ENCODE measurements around the gene CAMK1. TPM values are rescaled to one million over a fixed set of nuclear protein-coding genes. Genes with fewer than 3 reads are reported as not detected.

The CAMK1 gene
- total and polyA plus RNA-seq, 9 of the 15 experiments (the other 6 are each of a cell fraction or from before 2014, with no cell fraction given), result 0.23 to 10.7 (median 6.0) TPM

DNA sequence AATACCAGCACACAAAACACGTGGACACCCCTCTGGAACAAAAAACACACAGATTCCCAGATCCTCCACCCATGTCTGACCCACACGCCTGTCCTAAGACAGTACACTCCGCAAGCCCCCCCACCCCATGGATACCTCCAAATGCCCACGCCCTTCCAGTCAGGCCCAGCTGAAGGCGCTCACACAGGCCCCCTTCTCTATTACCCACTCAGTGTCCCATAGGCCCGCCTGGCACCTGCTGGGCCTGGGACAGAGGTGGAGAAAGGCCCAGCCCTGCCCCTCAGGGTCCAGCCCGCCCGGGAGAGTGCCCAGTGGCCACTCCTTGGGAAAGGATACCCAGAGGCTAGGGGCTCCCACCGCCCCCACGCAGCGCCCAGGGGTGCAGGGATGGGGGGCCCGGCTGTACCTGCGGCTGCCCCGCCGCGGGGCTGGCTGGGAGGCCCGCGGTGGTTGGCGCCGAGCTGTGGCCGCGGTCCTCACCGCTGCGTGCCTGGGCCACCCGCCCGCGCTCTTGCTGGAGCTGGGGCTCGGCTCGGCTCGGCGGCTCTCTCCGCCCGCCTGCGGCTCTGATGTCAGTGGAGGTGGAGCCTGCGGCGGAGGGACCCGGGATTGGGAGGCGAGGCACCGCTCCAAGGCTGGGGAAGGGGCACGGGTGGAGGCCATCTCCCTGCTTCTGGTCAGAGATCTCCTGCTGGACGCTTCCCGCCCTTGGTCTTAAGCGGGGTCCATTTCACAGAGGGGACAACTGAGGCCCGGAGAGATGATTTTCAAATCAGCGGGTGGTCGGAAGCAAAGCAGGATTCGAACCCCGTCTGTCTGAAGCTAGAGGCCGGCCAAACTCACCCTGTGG lies at the start of gene CAMK1 (continued):
- TF ChIP-seq, protein P1, sequence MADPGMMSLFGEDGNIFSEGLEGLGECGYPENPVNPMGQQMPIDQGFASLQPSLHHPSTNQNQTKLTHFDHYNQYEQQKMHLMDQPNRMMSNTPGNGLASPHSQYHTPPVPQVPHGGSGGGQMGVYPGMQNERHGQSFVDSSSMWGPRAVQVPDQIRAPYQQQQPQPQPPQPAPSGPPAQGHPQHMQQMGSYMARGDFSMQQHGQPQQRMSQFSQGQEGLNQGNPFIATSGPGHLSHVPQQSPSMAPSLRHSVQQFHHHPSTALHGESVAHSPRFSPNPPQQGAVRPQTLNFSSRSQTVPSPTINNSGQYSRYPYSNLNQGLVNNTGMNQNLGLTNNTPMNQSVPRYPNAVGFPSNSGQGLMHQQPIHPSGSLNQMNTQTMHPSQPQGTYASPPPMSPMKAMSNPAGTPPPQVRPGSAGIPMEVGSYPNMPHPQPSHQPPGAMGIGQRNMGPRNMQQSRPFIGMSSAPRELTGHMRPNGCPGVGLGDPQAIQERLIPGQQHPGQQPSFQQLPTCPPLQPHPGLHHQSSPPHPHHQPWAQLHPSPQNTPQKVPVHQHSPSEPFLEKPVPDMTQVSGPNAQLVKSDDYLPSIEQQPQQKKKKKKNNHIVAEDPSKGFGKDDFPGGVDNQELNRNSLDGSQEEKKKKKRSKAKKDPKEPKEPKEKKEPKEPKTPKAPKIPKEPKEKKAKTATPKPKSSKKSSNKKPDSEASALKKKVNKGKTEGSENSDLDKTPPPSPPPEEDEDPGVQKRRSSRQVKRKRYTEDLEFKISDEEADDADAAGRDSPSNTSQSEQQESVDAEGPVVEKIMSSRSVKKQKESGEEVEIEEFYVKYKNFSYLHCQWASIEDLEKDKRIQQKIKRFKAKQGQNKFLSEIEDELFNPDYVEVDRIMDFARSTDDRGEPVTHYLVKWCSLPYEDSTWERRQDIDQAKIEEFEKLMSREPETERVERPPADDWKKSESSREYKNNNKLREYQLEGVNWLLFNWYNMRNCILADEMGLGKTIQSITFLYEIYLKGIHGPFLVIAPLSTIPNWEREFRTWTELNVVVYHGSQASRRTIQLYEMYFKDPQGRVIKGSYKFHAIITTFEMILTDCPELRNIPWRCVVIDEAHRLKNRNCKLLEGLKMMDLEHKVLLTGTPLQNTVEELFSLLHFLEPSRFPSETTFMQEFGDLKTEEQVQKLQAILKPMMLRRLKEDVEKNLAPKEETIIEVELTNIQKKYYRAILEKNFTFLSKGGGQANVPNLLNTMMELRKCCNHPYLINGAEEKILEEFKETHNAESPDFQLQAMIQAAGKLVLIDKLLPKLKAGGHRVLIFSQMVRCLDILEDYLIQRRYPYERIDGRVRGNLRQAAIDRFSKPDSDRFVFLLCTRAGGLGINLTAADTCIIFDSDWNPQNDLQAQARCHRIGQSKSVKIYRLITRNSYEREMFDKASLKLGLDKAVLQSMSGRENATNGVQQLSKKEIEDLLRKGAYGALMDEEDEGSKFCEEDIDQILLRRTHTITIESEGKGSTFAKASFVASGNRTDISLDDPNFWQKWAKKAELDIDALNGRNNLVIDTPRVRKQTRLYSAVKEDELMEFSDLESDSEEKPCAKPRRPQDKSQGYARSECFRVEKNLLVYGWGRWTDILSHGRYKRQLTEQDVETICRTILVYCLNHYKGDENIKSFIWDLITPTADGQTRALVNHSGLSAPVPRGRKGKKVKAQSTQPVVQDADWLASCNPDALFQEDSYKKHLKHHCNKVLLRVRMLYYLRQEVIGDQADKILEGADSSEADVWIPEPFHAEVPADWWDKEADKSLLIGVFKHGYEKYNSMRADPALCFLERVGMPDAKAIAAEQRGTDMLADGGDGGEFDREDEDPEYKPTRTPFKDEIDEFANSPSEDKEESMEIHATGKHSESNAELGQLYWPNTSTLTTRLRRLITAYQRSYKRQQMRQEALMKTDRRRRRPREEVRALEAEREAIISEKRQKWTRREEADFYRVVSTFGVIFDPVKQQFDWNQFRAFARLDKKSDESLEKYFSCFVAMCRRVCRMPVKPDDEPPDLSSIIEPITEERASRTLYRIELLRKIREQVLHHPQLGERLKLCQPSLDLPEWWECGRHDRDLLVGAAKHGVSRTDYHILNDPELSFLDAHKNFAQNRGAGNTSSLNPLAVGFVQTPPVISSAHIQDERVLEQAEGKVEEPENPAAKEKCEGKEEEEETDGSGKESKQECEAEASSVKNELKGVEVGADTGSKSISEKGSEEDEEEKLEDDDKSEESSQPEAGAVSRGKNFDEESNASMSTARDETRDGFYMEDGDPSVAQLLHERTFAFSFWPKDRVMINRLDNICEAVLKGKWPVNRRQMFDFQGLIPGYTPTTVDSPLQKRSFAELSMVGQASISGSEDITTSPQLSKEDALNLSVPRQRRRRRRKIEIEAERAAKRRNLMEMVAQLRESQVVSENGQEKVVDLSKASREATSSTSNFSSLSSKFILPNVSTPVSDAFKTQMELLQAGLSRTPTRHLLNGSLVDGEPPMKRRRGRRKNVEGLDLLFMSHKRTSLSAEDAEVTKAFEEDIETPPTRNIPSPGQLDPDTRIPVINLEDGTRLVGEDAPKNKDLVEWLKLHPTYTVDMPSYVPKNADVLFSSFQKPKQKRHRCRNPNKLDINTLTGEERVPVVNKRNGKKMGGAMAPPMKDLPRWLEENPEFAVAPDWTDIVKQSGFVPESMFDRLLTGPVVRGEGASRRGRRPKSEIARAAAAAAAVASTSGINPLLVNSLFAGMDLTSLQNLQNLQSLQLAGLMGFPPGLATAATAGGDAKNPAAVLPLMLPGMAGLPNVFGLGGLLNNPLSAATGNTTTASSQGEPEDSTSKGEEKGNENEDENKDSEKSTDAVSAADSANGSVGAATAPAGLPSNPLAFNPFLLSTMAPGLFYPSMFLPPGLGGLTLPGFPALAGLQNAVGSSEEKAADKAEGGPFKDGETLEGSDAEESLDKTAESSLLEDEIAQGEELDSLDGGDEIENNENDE (IDR thresholded peaks at IDR 0.05; ENCODE audit: low read depth, low read length), result no peak
- no peak for TF ChIP-seq NFIC (IDR thresholded peaks at IDR 0.05)
- TF ChIP-seq ZNF347 (CRISPR knock-in tag; IDR thresholded peaks at IDR 0.05; ENCODE audit: low read depth), result no peak
- TF ChIP-seq POLR3A (IDR thresholded peaks at IDR 0.05; ENCODE audit: borderline replicate concordance, extremely low read depth, insufficient read depth, insufficient read length), result no peak
- no peak for TF ChIP-seq XRCC4 (IDR thresholded peaks at IDR 0.05; ENCODE audit: extremely low read depth, insufficient read depth, insufficient read length)
- no peak for TF ChIP-seq RBM22 (IDR thresholded peaks at IDR 0.05; ENCODE audit: low read depth, low read length, poor library complexity, severe bottlenecking)
- TF ChIP-seq ZNF41 (CRISPR knock-in tag; conservative IDR thresholded peaks at IDR 0.05), result no peak
- TF ChIP-seq, protein P2, sequence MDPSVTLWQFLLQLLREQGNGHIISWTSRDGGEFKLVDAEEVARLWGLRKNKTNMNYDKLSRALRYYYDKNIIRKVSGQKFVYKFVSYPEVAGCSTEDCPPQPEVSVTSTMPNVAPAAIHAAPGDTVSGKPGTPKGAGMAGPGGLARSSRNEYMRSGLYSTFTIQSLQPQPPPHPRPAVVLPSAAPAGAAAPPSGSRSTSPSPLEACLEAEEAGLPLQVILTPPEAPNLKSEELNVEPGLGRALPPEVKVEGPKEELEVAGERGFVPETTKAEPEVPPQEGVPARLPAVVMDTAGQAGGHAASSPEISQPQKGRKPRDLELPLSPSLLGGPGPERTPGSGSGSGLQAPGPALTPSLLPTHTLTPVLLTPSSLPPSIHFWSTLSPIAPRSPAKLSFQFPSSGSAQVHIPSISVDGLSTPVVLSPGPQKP (CRISPR knock-in tag; IDR thresholded peaks at IDR 0.05), result no peak
- no peak for TF ChIP-seq KLF1 (tag; IDR thresholded peaks at IDR 0.05)
- 0 out of 2 replicates have a peak, but pooled peaks have one; percentile 36 for TF ChIP-seq RBM14 (IDR thresholded peaks at IDR 0.05; ENCODE audit: borderline replicate concordance, insufficient read depth, low read depth, low read length)
- TF ChIP-seq, protein P3, sequence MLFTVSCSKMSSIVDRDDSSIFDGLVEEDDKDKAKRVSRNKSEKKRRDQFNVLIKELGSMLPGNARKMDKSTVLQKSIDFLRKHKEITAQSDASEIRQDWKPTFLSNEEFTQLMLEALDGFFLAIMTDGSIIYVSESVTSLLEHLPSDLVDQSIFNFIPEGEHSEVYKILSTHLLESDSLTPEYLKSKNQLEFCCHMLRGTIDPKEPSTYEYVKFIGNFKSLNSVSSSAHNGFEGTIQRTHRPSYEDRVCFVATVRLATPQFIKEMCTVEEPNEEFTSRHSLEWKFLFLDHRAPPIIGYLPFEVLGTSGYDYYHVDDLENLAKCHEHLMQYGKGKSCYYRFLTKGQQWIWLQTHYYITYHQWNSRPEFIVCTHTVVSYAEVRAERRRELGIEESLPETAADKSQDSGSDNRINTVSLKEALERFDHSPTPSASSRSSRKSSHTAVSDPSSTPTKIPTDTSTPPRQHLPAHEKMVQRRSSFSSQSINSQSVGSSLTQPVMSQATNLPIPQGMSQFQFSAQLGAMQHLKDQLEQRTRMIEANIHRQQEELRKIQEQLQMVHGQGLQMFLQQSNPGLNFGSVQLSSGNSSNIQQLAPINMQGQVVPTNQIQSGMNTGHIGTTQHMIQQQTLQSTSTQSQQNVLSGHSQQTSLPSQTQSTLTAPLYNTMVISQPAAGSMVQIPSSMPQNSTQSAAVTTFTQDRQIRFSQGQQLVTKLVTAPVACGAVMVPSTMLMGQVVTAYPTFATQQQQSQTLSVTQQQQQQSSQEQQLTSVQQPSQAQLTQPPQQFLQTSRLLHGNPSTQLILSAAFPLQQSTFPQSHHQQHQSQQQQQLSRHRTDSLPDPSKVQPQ (CRISPR knock-in tag; IDR thresholded peaks at IDR 0.05; ENCODE audit: borderline replicate concordance), result no peak
